A172 (cell line): Measurements from ENCODE around the gene ABCA1. TPM values are rescaled to one million over a fixed set of nuclear protein-coding genes. Genes with fewer than 3 reads are reported as not detected.
A peak's percentile ranks its signal among the peaks of the same experiment; 100 is the strongest.
"Not testable (repeated sequence)": the region's sequence is repeated elsewhere in the genome, so short reads cannot be mapped to it uniquely, and the experiment has no call there.

ENCODE experiments used
- DNase-seq: peaks from one replicate; pipeline ENCODE4 v3.0.0-alpha.2; 2015; ENCODE audit warnings: low spot score
- total RNA-seq: library from RNA; depleted of rRNA; stranded (reverse); fragments of >200 nt; shearing (Covaris generic); gene quantifications from 2 replicates; pipeline ENCODE4 v1.2.3, GENCODE V29; 2014

The ABCA1 gene
- total RNA-seq, 1 experiment from 2014 or later, result 66.6 TPM

DNA sequence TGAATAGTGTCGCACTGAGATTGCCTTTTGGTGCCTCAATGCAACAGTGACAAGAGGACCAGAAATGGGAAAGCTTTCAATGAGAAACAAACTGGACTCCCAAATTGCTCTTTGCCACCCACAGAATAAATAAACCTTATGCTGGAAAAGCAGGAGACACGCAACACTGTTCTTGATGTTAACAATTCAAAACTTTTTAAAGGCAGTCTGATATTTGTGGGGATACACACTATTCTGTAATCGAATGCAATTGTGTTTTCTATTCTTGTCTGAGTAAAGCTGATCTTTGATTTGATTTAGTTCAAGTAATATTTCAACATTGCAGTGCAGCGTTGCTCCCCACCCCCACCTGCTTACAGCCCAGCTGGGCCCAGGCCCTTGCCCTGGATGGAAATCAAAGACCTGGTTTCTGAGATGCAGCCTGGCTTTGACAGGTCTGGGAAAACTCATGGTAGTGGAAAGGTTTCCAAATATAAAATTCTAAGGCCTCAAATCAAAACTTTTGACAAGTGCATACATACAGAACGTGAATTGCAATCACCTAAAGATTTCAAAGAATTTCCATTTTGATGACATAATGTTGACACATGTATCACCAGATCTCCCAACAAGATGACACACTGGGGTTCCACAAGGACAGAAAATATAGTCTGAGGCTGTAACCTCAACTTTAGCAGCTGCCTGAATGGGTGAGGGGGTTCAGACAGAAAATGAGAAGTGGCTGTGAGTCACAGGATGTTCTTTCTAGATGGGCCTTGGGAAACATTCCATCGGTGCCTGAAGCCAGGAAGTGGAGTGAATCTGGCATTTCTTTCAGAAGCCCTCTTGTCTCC is 55.1 kb downstream of the ABCA1 start:
- peak; percentile 100 for DNase-seq

- no peak for DNase-seq
Measured at GRCh38 chr9:104871961-104872527, 55.9 kb downstream of the ABCA1 start.

DNA sequence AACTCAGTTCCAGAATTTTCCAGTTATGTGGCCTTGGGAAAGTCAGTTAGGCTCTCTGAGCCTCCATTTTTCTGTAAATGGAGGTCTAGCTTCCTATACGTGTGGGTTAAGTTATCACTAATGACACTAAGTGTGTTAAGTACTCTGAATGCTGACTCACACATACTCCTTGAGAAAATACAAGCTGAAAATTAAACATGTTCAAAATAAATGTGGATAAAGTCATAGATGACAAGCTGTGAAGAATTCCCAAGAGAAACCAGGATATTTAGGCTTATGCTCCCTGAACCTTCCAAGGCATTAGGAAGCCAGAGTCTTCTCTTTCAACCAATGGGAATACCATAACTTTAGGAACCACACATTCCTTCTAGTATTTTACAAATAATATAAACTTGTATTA is 58.1 kb downstream of the ABCA1 start:
- DNase-seq, result peak; percentile 26

GRCh38 chr9:104868687-104869404 is 59.1 kb downstream of the ABCA1 start:
- DNase-seq, result peak; percentile 94

- no peak for DNase-seq
Measured at GRCh38 chr9:104868303-104868686, 59.7 kb downstream of the ABCA1 start.

DNA sequence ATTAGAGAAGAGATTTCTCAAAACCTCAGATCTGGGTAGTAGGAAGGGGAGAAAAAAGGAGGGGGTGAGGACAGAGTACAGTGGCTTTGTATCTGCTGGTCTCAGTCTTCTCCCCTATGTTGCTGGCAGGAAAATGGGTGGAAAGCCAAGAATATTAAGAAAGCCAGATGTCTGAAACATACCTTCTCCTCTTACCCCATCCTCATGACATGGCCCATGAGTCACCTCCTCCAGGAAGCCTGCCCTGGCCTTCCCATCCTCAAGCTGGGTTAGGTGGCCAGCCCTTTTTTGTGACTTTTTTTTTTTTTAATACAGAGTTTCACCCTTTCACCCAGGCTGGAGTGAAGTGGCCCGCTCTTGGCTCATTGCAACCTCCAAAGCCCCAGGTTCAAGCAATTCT is 61.8 kb downstream of the ABCA1 start:
- DNase-seq, result peak; percentile 65

GRCh38 chr9:104864675-104865104 is 63.3 kb downstream of the ABCA1 start:
- peak; percentile 44 for DNase-seq

- peak; percentile 96 for DNase-seq
Measured at GRCh38 chr9:104863180-104863883, 64.6 kb downstream of the ABCA1 start.

DNA sequence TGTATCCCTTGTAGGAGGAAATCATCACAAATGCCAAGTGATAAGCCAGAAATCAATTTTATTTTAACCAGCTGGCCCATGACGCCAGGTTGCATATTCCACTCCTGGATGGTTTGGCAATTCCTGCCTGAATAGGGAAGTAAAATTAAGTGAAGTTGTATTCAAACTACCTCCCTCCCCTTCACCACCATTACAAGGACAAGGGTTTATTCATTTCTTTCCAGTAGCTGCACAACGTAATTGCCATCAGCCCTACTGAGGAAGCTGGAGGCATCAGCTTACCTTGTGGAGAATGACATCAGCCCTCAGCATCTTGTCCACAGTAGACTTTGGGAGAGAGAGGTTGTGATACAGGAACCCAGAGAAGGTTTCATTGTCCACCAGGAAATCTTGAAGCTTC is 66.6 kb downstream of the ABCA1 start:
- no peak for DNase-seq

GRCh38 chr9:104860263-104860662 is 67.7 kb downstream of the ABCA1 start:
- no peak for DNase-seq

DNA sequence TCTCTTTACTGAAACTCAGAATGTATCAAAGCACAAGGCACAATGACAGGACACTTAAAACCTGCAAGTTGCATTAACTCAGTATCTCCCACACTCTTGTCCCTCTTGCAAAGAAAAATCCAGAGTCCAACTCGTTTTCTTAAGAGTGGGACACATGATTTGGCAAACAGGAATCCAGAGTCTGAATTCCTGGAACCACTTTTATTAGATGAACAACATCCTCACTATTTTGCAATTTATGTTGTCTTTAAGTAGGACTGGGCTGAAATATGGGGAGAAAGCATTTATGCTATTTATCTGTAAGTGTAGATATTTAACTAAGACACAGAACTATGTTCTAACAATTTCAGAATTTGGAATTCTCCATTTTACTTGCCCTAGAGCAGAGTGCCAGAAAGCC is 69.1 kb downstream of the ABCA1 start:
- DNase-seq, result no peak

DNA sequence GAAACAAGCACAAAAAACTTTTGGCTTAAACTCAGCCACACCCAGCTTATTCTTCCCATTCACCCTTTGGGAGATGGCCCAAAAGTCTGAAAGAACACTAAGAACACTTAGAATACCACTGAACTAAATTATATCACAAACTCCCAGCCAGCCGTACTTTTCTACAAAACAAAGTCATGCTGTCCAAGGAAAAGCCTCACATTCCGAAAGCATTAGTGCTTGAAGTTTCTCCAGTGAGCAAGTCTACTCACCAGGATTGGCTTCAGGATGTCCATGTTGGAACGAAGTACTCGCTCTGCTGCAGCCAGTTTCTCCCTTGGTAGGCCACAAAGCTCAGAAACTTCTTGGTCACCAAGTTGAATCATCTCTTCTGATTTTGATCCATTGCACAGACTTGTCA is 69.7 kb downstream of the ABCA1 start:
- DNase-seq, result no peak

- no peak for DNase-seq
Measured at GRCh38 chr9:104856413-104856941, 71.5 kb downstream of the ABCA1 start.

DNA sequence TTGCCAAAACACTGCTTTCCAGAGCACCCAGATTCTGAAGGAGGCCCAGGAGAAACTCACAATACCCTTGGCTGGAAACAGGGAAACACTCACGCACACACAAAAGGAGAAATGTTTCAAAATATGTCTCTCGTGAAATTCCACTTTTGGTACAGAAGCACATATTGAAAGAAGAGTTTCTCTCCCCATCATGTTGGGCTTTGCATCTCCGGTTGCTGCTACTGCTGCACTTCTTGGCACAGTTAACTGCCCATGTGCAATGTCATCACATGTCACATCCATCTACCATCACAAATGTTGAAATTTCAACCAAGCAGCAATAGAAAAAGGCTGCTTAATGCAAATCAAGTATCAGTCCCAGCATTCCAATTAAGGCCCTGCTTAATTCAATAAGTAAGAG is 72.1 kb downstream of the ABCA1 start:
- no peak for DNase-seq

- not testable (repeated sequence) for DNase-seq
Measured at GRCh38 chr9:104855258-104855657, 72.7 kb downstream of the ABCA1 start.

DNA sequence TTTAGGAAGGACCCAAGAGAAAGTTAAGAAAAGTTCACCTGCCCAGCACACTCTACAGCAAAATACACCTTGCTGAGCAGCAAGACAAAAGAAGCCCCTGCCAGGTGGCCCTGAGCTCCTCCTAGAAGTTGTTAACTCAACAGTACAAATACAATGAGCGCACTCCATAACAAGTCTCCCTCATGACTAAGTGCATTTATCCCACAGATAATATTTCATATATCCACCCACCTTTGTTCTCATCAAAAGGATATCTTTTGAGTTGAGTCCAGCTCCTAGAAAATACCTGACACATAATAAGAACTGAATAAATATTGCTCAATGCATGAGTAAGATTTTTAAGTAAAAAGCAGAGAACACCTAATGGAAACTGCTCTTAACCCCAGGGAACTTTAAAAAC is 73.3 kb downstream of the ABCA1 start:
- DNase-seq, result no peak

- no peak for DNase-seq
Measured at GRCh38 chr9:104853683-104854082, 74.3 kb downstream of the ABCA1 start.

DNA sequence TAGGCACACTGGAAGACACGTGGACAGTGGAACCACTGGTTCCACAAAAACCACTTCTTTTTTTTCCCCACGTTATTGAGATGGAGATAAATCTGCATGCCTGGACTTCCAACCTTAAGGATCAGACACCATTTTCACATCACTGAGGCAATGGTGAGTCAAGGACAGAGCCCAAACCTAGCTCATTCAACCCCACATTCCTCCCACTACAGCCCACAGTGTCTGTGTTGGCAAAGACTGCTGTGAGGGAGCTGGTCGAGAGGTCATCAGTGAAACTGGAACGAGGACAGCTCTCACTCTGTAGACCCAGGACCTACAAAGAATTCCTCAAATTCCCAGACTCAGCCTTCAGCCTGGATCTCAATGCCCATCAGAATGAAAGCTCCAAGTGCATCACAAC is 74.8 kb downstream of the ABCA1 start:
- DNase-seq, result no peak

GRCh38 chr9:104851546-104851920 is 76.4 kb downstream of the ABCA1 start:
- DNase-seq, result no peak

DNA sequence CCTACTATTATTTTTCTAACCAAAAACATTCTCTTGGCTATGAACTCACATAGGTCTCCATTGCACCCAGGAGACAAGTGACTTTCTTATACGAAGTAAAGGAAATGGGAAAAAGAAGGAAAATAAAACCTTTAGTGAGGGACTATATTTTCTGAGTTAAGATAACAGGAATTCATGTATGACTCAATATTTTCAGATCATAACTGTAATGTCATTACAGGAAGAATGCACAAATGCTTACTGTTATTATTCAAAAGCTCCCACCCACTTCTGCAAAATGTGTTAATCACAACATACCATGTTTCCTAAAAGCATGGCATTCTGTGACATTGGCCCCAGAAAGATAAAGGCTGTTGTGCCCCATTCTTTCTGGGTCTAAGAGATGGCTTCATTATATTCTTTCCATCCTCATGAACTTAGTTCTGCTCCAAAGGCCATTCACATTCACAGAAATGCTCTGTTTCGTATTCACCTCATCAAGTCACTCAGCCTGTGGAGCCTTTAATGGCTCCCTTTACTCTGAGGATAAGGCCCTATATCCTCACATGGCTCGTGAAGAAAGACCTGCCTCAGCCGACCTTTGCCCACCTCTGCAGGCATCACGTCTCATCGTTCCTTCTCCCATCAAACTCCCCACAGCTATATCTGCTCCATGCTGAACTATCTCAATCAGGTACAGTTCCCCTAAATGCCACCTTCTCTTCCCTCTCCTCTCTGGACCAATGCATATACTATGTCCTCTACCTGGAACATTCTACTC is 77.0 kb downstream of the ABCA1 start:
- no peak for DNase-seq

DNA sequence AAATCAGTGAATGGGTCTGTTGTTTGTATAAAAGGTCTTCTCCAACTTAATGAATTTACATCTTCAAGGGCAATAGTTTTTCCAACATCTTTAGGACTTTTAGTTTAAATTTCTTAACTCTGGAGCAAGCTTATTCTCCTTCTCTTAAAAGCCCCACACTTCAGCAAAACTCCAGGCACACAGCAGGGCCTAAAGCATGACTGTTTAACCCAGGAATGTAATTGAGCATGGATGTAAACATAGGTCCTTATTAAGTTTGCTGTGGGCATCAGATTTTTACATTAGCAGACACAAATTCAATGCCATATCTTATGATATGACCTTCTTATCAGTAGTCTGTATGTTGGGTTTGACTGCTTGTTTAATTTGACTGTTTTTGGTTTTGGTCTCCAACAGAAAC is 78.9 kb downstream of the ABCA1 start:
- no peak for DNase-seq
